GM18508 (cell line): Measurements from ENCODE around the gene KCNK3.
"Not testable (repeated sequence)": the region's sequence is repeated elsewhere in the genome, so short reads cannot be mapped to it uniquely, and the experiment has no call there.

Experiments
- ATAC-seq: cut with Tn5 transposase; IDR thresholded peaks from one replicate; pipeline ENCODE4 v1.9.1; 2021; ENCODE audit warnings: moderate number of reproducible peaks; ENCODE audit not compliant: insufficient read depth, unreplicated experiment

Gene KCNK3

DNA sequence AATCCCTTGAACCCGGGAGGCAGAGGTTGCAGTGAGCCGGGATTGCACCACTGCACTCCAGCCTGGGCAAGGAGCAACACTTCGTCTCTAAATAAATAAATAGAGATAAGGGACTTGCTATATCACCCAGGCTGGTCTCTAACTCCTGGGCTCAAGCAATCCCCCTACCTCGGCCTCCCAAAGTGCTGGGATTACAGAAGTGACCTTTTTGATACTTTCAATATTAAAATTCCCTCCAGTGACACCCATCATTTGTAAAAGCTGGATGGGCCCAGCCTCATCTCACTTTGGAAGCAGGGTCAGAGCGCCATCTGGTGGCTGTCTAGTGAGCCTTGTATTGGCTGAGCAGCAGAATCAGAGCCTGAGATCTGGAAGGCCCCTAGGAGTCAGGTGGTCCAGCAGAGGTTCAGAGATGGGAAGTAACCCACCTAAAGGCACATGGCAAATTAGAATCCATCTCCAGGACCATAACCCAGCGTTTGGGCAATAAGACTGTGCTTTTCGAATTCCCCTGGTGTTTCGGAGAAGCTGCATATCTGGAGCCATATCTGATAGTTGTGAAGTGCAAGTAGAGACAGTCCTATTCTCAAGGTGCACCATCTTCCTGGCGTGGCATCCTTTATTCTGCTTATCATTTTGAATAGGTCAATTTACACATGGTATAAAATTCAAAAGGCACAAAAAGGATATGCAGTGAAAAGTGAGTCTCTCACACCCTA lies 53.2 kb downstream of the KCNK3 start:
- no peak for ATAC-seq

DNA sequence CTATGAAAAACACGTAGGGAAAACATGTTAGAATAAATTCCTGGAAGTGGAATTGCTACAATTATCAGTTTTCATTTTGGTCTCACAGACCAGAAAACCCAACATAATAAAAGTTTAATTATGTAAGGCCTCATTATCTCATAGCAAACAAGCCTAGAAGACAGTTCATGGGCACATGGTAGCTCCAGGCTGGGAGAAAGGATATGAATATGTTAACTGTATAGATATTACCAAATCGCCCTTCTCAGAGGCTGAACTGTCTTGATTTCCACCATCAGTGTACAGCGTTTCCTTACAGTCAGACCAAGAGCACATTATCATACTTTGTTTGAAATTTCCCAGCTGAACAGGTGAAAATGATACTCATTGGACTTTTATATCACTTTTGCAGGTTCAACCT lies 54.4 kb downstream of the KCNK3 start:
- no peak for ATAC-seq

- not testable (repeated sequence) for ATAC-seq
Observed at GRCh38 chr2:26749787-26750420, 57.4 kb downstream of the KCNK3 start.

DNA sequence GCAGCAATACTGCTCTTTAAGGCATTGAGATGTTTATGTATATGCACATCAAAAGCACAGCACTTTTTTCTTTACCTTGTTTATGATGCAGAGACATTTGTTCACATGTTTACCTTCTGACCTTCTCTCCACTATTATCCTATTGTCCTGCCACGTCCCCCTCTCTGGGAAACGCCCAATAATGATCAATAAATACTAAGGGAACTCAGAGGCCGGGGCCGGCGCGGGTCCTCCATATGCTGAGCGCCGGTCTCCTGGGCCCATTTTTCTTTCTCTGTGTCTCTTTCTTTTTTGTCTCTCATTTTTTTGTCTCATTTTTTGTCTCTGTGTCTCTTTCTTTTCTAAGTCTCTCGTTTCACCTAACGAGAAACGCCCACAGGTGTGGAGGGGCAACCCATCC lies 57.9 kb downstream of the KCNK3 start:
- ATAC-seq, result not testable (repeated sequence)

GRCh38 chr2:26752656-26753055 lies 60.1 kb downstream of the KCNK3 start:
- no peak for ATAC-seq

- no peak for ATAC-seq
Observed at GRCh38 chr2:26754539-26754938, 62.0 kb downstream of the KCNK3 start.

DNA sequence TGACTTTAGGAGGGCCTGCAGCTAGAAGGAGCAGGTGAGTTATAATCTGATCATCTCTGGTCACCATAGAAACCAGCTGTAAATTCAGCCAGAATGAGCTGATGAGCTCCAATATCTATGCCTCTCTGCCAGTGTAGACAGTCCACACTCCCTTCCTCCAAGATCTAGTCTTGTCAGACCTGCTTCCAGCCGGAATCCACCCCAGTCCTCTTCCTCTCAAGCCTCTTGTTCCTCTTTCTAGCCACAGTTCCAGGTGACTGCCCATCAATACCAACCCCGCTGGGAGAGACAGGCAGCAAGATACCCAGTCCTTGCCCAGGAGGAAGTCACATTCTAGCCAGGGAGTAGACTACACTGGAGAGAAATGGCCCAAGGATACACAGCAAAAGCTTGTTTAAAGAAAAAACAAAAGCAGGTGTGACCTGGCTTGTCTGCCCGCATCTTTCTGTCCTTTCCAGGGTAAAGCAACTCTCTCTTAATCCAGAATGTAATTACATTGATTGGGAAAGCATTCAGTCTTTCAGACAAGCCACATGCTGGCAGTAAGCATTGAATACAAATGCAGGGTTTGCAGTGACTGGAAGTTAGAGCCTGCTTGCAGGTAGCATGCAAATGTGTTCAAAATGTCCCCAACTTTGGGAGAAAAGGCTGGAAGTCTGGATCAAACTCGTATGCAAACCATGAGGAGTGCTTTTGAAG lies 62.6 kb downstream of the KCNK3 start:
- no peak for ATAC-seq

DNA sequence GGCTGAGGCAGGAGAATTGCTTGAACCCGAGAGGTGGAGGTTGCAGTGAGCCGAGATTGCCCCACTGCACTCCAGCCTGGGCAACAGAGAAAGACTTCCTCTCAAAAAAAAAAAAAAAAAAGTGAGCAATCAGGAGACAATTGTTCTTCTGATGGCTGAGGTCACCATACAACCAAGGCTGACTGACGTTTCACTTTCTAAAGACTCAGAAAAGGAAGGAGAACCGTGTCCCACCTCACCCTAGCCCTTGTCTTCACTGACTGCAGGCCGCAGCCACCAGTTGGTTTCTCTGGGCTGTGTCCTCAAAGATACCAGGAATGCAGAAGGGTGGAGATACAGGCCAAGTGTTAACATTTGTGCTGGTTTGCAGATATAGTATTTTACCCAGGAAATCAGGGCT lies 63.8 kb downstream of the KCNK3 start:
- ATAC-seq, result no peak

GRCh38 chr2:26757873-26758789 lies 65.6 kb downstream of the KCNK3 start:
- ATAC-seq, result no peak

GRCh38 chr2:26758790-26759321 lies 66.3 kb downstream of the KCNK3 start:
- no peak for ATAC-seq

GRCh38 chr2:26759845-26760244 lies 67.3 kb downstream of the KCNK3 start:
- no peak for ATAC-seq

DNA sequence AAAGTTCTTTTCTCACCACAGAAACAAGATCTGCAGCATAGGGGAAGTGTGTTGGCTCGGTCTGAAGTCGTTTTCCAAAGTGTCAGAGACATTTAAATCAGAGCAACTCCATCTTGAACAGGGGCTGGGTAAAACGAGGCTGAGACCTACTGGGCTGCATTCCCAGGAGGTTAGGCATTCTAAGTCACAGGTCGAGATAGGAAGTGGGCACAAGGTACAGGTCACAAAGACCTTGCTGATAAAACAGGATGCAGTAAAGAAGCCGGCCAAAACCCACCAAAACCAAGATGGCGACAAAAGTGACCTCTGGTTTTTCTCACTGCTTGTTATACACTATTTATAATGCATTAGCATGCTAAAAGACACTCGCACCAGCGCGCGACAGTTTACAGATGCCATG lies 68.5 kb downstream of the KCNK3 start:
- not testable (repeated sequence) for ATAC-seq

DNA sequence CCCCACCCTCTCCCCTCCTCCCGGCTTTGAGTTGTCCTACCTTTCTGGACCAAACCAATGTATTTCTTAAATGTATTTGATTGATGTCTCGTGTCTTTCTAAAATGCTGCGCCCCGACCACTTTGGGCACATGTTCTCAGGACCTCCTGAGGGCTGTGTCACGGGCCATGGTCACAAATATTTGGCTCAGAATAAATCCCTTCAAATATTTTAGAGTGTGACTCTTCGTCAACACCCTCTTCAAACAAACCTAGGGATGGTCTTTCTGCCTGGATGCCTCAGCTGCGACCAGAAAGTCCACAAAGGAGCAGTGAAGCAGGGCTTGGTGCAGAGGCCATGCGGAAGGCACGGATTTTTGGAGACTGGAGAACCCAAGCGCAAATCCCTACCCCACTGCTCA lies 70.5 kb downstream of the KCNK3 start:
- no peak for ATAC-seq

DNA sequence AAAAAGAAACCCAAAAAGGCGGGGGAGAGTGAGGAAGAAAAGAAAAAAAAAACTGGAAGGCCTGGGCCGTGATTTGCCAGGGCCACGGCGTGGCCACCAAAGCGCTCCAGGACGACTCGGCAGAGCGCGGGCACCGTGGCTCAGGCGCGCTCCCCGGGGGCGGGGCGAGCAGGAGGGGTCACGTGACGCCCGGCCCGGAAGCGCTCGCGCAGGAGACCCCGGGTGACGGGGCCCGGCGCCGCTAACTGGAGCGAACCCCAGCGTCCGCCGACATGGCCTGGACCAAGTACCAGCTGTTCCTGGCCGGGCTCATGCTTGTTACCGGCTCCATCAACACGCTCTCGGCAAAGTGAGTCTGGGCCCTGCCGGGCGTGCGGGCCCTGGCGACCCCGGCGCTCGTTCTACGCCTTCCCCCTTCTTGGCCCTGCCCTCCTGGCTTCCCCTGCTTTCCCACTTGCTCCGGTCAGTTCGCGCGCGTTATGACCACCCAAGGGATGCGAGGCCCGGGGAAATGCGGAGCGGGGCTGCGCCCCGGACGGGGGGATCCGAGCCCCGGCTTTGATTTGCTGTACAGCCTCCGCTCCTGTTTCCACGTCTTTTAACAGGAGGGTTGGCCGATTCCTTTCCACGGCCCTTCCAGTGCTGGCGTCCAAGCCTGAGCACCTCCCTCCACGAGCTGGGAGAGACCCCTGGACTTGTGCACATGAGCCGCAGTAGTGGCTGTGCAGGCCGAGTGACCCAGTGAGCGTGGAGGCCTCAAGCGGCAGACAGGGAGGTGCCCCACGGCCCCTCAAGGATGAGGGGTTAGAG lies 71.8 kb downstream of the KCNK3 start, which contains the start of gene SLC35F6:
SLC35F6 (plus strand) TSS at position 207 of the 810 bp plus-strand sequence; CDS start at position 273, 66 bp downstream.
- no peak for ATAC-seq

DNA sequence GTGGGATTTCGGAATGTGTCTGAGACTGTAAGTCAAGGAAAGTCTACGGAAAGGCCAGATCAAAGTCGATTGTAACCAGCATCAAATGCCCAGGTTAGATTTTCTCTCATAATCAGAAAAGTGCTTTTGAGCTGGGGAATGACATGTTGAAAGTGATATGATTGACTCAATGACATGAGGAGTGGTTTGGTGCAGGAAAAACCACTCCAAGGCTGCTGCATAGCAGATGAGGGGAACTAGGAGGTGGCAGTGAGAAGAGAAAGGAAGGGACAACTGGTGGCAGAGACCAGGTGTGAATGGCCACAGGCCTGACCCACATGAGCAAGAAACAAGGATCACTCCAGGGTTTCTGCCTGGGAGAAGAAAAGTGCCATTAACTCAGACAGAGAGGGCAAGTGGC lies 72.4 kb downstream of the KCNK3 start:
- no peak for ATAC-seq

GRCh38 chr2:26765475-26766200 lies 73.1 kb downstream of the KCNK3 start:
- no peak for ATAC-seq

- no peak for ATAC-seq
Observed at GRCh38 chr2:26767129-26767528, 74.6 kb downstream of the KCNK3 start.

- ATAC-seq, result no peak
Observed at GRCh38 chr2:26767894-26768487, 75.5 kb downstream of the KCNK3 start.
